Right renal pelvis (tissue), 4 donors: ENCODE data around the gene C10orf88. TPM values are rescaled to one million over a fixed set of nuclear protein-coding genes. Genes with fewer than 3 reads are reported as not detected.
"Not testable (repeated sequence)": the region's sequence is repeated elsewhere in the genome, so short reads cannot be mapped to it uniquely, and the experiment has no call there.

Source experiments
- DNase-seq, 4 donors: peaks; one replicate each; pipeline ENCODE4 v3.0.0-alpha.2; 2013; ENCODE audit warnings: low read depth in 4 of 4, low spot score in 3 of 4, missing footprints in 1 of 4
- polyA plus RNA-seq, 4 donors: library from polyadenylated mRNA; unstranded; fragments of 120-200 nt; gene quantifications; one replicate each; pipeline ENCODE4 v1.2.1, GENCODE V29; 2013; ENCODE audit not compliant: insufficient read length in 4 of 4

The C10orf88 gene
- polyA plus RNA-seq, 4 donors = 15.7 to 22.0 (median 19.9) TPM

- DNase-seq = no peak
Observed at GRCh38 chr10:122968698-122969097, 14.7 kb upstream of the C10orf88 start.

GRCh38 chr10:122966879-122967278 is 12.9 kb upstream of the C10orf88 start:
- no peak for DNase-seq

GRCh38 chr10:122962405-122962804 is 8.4 kb upstream of the C10orf88 start:
- no peak for DNase-seq

- no peak for DNase-seq
Observed at GRCh38 chr10:122957474-122957873, 3.4 kb upstream of the C10orf88 start.

GRCh38 chr10:122955892-122956291 is 1.9 kb upstream of the C10orf88 start:
- no peak for DNase-seq

- no peak for DNase-seq
Observed at GRCh38 chr10:122954731-122955050, 664 bp upstream of the C10orf88 start.

- DNase-seq = no peak
Observed at GRCh38 chr10:122949296-122949695, 4.7 kb downstream of the C10orf88 start.

- DNase-seq = no peak
Observed at GRCh38 chr10:122939856-122940543, 14.0 kb downstream of the C10orf88 start.

- DNase-seq = no peak
Observed at GRCh38 chr10:122939133-122939855, 14.7 kb downstream of the C10orf88 start.

- DNase-seq = no peak
Observed at GRCh38 chr10:122931088-122931906, 22.7 kb downstream of the C10orf88 start.

- no peak for DNase-seq
Observed at GRCh38 chr10:122930140-122930539, 23.9 kb downstream of the C10orf88 start.

GRCh38 chr10:122915700-122916099 is 38.3 kb downstream of the C10orf88 start:
- no peak for DNase-seq

- DNase-seq = peak; percentile 44 to 58 (median 51)
Observed at GRCh38 chr10:122911889-122912484, 42.0 kb downstream of the C10orf88 start.

GRCh38 chr10:122910310-122910709 is 43.7 kb downstream of the C10orf88 start, which contains the start of gene FAM24A:
FAM24A (plus strand) TSS chr10:122910610; CDS start chr10:122911635, 1,025 bp downstream.
- no peak for DNase-seq

- DNase-seq = not testable (repeated sequence)
Observed at GRCh38 chr10:122903861-122904260, 50.2 kb downstream of the C10orf88 start.

- DNase-seq = no peak
Observed at GRCh38 chr10:122894261-122894944, 59.6 kb downstream of the C10orf88 start.

- no peak for DNase-seq
Observed at GRCh38 chr10:122884166-122884565, 69.9 kb downstream of the C10orf88 start.

- no peak for DNase-seq
Observed at GRCh38 chr10:122882766-122883165, 71.3 kb downstream of the C10orf88 start.
